Mucosa of rectum (tissue), 2 donors: ENCODE results near the gene P4HA2.

Experiments used
- H3K27ac ChIP-seq, 2 donors: one replicate each; pipeline ENCODE4 v1.7.0; 2013; ENCODE audit warnings: inconsistent platforms in 2 of 2, low read depth in 2 of 2, low read length in 2 of 2
- H3K27me3 ChIP-seq, 2 donors: one replicate each; pipeline ENCODE4 v1.7.0; 2013; ENCODE audit warnings: low read length in 2 of 2; ENCODE audit not compliant: control insufficient read depth in 2 of 2, insufficient read depth in 2 of 2
- H3K36me3 ChIP-seq, 2 donors: one replicate each; pipeline ENCODE4 v1.7.0; 2013; ENCODE audit warnings: low read length in 2 of 2; ENCODE audit not compliant: control insufficient read depth in 2 of 2, insufficient read depth in 2 of 2
- H3K4me1 ChIP-seq, 2 donors: one replicate each; pipeline ENCODE4 v1.7.0; 2013; ENCODE audit warnings: low read length in 2 of 2, mild to moderate bottlenecking in 1 of 2; ENCODE audit not compliant: control insufficient read depth in 2 of 2, insufficient read depth in 2 of 2
- H3K4me3 ChIP-seq, 2 donors: one replicate each; pipeline ENCODE4 v1.7.0; 2013; ENCODE audit warnings: low read length in 2 of 2
- H3K9ac ChIP-seq, 2 donors: one replicate each; pipeline ENCODE4 v1.7.0; 2013; ENCODE audit warnings: low read length in 2 of 2, low read depth in 1 of 2, mild to moderate bottlenecking in 1 of 2
- H3K9me3 ChIP-seq, 2 donors: one replicate each; pipeline ENCODE4 v1.7.0; 2013; ENCODE audit warnings: low read length in 2 of 2; ENCODE audit not compliant: control insufficient read depth in 2 of 2
- donor health status: healthy.
- donor health status: Normal muscosa, but diverticular disease.

The P4HA2 gene

DNA sequence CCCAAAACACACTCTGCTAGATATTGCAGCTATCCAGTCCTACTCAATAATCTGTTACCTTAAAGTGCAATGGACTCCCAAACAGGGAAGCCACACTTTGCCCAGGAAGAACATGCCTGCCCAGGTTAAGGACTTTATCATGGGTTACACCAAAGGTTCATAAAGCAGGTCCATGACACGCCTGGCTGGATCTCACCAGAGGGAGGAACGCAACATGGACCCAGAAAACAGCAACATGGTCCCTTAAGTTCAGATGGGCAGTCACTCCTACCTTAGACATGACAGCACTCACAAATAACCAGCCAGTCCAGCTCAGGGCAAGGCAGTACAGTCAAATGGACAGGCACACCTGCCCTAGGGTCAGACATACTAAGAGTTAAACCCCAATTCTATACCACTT lies 3.8 kb downstream of the P4HA2 start:
- Histone ChIP-seq H3K4me3 (no peak overlapping the region), H3K9me3 (no peaks in the 10 kb centered on the region), H3K4me1 (peaks cover 17 to 26% of the 10 kb centered on the region in 2 donors), H3K27me3 (no peaks in the 10 kb centered on the region), H3K9ac (no peak overlapping the region), H3K27ac (peak overlapping the region in 1 of 2 donors; percentile 24), H3K36me3 (peaks cover 0 to 4% of the 10 kb centered on the region in 2 donors)

GRCh38 chr5:132222649-132223038 lies 5.0 kb downstream of the P4HA2 start:
- H3K36me3 ChIP-seq, result peaks cover 6 to 10% of the 10 kb centered on the region in 2 donors
- peak overlapping the region; percentile 61 to 75 for H3K27ac ChIP-seq
- no peak overlapping the region for H3K9ac ChIP-seq
- no peak overlapping the region for H3K4me3 ChIP-seq
- H3K4me1 ChIP-seq, result peaks cover 14 to 23% of the 10 kb centered on the region in 2 donors
- no peaks in the 10 kb centered on the region for H3K9me3 ChIP-seq
- H3K27me3 ChIP-seq, result no peaks in the 10 kb centered on the region

DNA sequence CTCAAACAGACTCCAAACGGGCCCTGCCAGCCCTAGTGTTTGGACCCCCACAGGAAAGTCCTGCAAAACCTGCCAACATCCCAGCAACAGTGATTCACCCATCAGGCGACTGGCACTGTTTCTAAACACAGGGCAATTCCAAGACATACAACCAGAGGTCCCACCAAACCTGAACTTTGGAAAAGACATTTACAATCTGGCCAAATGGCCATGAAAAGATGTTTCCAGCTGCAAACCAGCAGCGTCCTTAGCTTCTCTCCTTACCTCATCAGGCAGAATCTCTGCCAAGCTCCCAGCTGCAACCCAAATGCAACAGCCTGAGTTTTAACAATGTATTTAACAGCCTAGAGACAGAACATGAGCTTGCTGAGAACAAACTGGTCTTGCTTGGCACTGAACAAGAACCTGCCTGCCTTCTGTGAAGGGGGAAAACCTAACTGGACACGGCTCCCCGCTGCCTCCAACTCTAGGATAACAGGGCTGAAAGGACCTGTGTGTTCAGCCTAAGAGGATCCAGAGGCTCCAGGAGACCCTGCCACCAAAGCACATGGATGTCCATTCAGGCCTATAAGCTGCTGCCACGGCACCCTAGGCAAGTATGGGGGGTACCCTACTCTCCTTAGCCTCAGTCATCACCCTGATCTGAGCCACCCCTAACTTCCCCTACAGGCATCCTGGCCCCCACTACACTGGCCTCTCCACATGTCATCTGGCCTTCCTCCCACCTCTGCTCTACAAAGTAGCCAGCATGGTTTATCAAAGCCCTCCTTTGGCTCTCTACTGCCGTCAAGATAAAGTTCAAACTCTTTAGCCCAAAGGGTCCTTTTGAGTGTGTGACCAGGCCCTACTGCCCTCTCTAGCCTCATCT lies 5.6 kb downstream of the P4HA2 start:
- Histone ChIP-seq H3K4me1 (peaks cover 12 to 21% of the 10 kb centered on the region in 2 donors), H3K4me3 (no peak overlapping the region), H3K9me3 (no peaks in the 10 kb centered on the region), H3K36me3 (peaks cover 11 to 12% of the 10 kb centered on the region in 2 donors), H3K9ac (peak overlapping the region in 1 of 2 donors; percentile 6), H3K27ac (peak overlapping the region; percentile 61 to 75), H3K27me3 (no peaks in the 10 kb centered on the region)

- H3K4me1 ChIP-seq, result peaks cover 6 to 11% of the 10 kb centered on the region in 2 donors
- no peaks in the 10 kb centered on the region for H3K27me3 ChIP-seq
- H3K9me3 ChIP-seq, result no peaks in the 10 kb centered on the region
- no peak overlapping the region for H3K27ac ChIP-seq
- H3K36me3 ChIP-seq, result peaks cover 13 to 15% of the 10 kb centered on the region in 2 donors
- H3K4me3 ChIP-seq, result no peak overlapping the region
- H3K9ac ChIP-seq, result no peak overlapping the region
These were observed 7.2 kb downstream of the P4HA2 start for GRCh38 chr5:132220491-132220890.

- no peak overlapping the region for H3K4me3 ChIP-seq
- H3K36me3 ChIP-seq, result peaks cover 15 to 16% of the 10 kb centered on the region in 2 donors
- peaks cover under 1 to 6% of the 10 kb centered on the region in 2 donors for H3K4me1 ChIP-seq
- no peak overlapping the region for H3K27ac ChIP-seq
- H3K9ac ChIP-seq, result no peak overlapping the region
- H3K9me3 ChIP-seq, result no peaks in the 10 kb centered on the region
- H3K27me3 ChIP-seq, result no peaks in the 10 kb centered on the region
These were observed 7.7 kb downstream of the P4HA2 start for GRCh38 chr5:132219981-132220380.

DNA sequence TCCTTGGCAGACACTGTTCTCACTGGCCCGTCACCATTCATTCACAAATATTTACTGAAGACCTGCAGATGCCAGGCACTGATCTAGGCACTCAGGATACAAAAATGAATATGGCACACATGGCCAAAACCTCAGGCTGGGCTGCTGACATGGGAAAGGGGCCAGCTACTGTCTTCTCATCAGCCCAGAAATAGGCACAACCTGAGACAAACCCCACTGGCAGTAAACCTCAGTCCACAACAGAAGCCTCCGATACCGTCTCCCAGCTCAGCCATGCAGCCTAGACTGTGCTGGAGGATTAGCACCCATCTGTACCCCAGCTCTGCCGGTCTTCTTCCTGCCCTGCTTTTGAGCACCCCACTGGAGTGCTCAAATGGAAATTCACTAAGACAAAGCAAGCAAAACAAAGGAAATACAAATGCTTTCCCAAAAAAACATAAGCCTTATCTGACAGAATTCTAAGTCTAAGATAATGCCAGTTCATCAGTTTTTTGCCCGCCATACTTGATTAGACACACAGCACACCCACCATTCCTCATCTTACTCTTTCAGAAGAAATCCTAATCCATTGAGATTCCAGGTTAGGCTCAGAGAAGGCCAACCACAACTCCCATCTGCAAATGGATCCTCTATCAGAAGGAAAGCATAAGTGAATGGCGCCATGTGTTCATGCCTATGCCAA lies 8.2 kb downstream of the P4HA2 start:
- Histone ChIP-seq H3K27me3 (no peaks in the 10 kb centered on the region), H3K27ac (no peak overlapping the region), H3K36me3 (peaks cover 15 to 17% of the 10 kb centered on the region in 2 donors), H3K4me1 (peaks cover 0 to 6% of the 10 kb centered on the region in 2 donors), H3K9ac (no peak overlapping the region), H3K9me3 (no peaks in the 10 kb centered on the region), H3K4me3 (no peak overlapping the region)

DNA sequence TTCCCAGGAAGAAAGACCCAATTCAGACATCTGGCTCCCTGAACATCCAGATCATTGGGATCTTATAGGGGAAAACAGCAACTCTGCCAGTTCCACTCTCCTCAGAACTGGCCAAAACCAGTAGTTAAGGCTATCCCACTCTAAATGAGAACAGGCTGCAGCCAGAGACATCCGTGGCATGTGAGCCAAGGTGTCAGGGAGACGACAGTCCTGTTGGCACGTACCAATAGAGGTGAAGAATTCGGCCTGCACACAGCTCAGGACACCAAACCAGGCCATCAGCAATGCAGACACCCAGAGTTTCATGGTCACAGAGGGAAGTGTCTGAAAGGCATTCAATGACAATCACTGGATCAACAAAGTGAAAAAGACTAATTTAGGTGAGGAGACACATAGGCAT lies 9.3 kb downstream of the P4HA2 start:
- no peak overlapping the region for H3K4me3 ChIP-seq
- H3K27ac ChIP-seq, result no peak overlapping the region
- no peaks in the 10 kb centered on the region for H3K9me3 ChIP-seq
- H3K27me3 ChIP-seq, result no peaks in the 10 kb centered on the region
- no peak overlapping the region for H3K9ac ChIP-seq
- H3K36me3 ChIP-seq, result peaks cover 21 to 24% of the 10 kb centered on the region in 2 donors
- H3K4me1 ChIP-seq, result no peaks in the 10 kb centered on the region

- no peaks in the 10 kb centered on the region for H3K9me3 ChIP-seq
- H3K36me3 ChIP-seq, result peaks cover 27 to 38% of the 10 kb centered on the region in 2 donors
- H3K4me3 ChIP-seq, result no peak overlapping the region
- no peaks in the 10 kb centered on the region for H3K27me3 ChIP-seq
- H3K9ac ChIP-seq, result no peak overlapping the region
- H3K4me1 ChIP-seq, result no peaks in the 10 kb centered on the region
- H3K27ac ChIP-seq, result peak overlapping the region; percentile 48 to 81
These were observed 12.3 kb downstream of the P4HA2 start for GRCh38 chr5:132215329-132215728.

GRCh38 chr5:132214491-132214890 lies 13.2 kb downstream of the P4HA2 start:
- no peak overlapping the region for H3K9ac ChIP-seq
- H3K4me3 ChIP-seq, result no peak overlapping the region
- peak overlapping the region; percentile 48 to 81 for H3K27ac ChIP-seq
- no peaks in the 10 kb centered on the region for H3K27me3 ChIP-seq
- H3K4me1 ChIP-seq, result no peaks in the 10 kb centered on the region
- peaks cover 32 to 46% of the 10 kb centered on the region in 2 donors for H3K36me3 ChIP-seq
- no peaks in the 10 kb centered on the region for H3K9me3 ChIP-seq

- Histone ChIP-seq H3K36me3 (peaks cover 38 to 42% of the 10 kb centered on the region in 2 donors), H3K27ac (no peak overlapping the region)
These were observed 14.0 kb downstream of the P4HA2 start for GRCh38 chr5:132213666-132214065.

More at GRCh38 chr5:132213666-132214065, 14.0 kb downstream of the P4HA2 start:
- no peaks in the 10 kb centered on the region for H3K4me1 ChIP-seq
- no peaks in the 10 kb centered on the region for H3K9me3 ChIP-seq
- no peak overlapping the region for H3K9ac ChIP-seq
- H3K4me3 ChIP-seq, result no peak overlapping the region
- no peaks in the 10 kb centered on the region for H3K27me3 ChIP-seq
